Right atrium auricular region (tissue), 2 donors: ENCODE measurements around the gene WWTR1. TPM values are rescaled to one million over a fixed set of nuclear protein-coding genes. Genes with fewer than 3 reads are reported as not detected.
A peak's percentile ranks its signal among the peaks of the same experiment; 100 is the strongest.

Experiments
- DNase-seq: peaks from one replicate; pipeline ENCODE4 v3.0.0-alpha.2; 2019; ENCODE audit warnings: low spot score
- H3K27ac ChIP-seq, 2 donors: fragments of 200-600 bp; sonication (generic); 1 replicate in 1 of 2; 2 replicates in 1 of 2; pipeline ENCODE4 v1.5.1; 2016 to 2019
- H3K27me3 ChIP-seq, 2 donors: fragments of 200-600 bp; sonication (generic); one replicate each; pipeline versions ENCODE4 v1.5.1 to v1.6.0; 2017 to 2019
- H3K36me3 ChIP-seq: fragments of 200-600 bp; sonication (generic); one replicate; pipeline ENCODE4 v1.5.1; 2016
- H3K4me1 ChIP-seq, 2 donors: fragments of 200-600 bp; sonication (generic); one replicate each; pipeline versions ENCODE4 v1.5.1 to v1.6.0; 2017 to 2019
- H3K4me3 ChIP-seq, 2 donors: fragments of 200-600 bp; sonication (generic); 1 replicate in 1 of 2; 2 replicates in 1 of 2; pipeline ENCODE4 v1.5.1; 2017 to 2019; ENCODE audit warnings: mild to moderate bottlenecking in 1 of 2, moderate library complexity in 1 of 2
- H3K9me3 ChIP-seq, 2 donors: fragments of 200-600 bp; sonication (generic); one replicate each; pipeline ENCODE4 v1.5.1; 2019
- CTCF ChIP-seq, 2 donors: fragments of 200-600 bp; sonication (generic); IDR thresholded peaks; one replicate each; pipeline ENCODE4 v1.5.1; 2019; ENCODE audit warnings: antibody characterized with exemption in 2 of 2
- total RNA-seq, 2 donors: library from RNA; depleted of rRNA; stranded (reverse); fragments of >200 nt; gene quantifications; one replicate each; pipeline ENCODE4 v1.1.0, GENCODE V29; 2016

WWTR1 gene
- total RNA-seq, 2 donors from 2014 or later = 53.4 to 73.1 TPM

- no peak for DNase-seq
- peak overlapping the region in 1 of 2 donors; percentile 23 for H3K27ac ChIP-seq
- no peaks in the 10 kb centered on the region for H3K36me3 ChIP-seq
- no peaks in the 10 kb centered on the region for H3K27me3 ChIP-seq
- no peak for TF ChIP-seq CTCF (IDR thresholded peaks at IDR 0.05)
- H3K4me1 ChIP-seq = no peaks in the 10 kb centered on the region
- H3K9me3 ChIP-seq = peaks cover 0 to 6% of the 10 kb centered on the region in 2 donors
- H3K4me3 ChIP-seq = no peak overlapping the region
Observed at GRCh38 chr3:149701977-149702350, 44.1 kb upstream of the WWTR1 start.

GRCh38 chr3:149701206-149701976 lies 43.6 kb upstream of the WWTR1 start:
- Histone ChIP-seq H3K27ac (no peak overlapping the region), H3K9me3 (peaks cover 0 to 6% of the 10 kb centered on the region in 2 donors), H3K27me3 (no peaks in the 10 kb centered on the region), H3K36me3 (no peaks in the 10 kb centered on the region), H3K4me3 (no peak overlapping the region), H3K4me1 (no peaks in the 10 kb centered on the region)
- TF ChIP-seq CTCF (IDR thresholded peaks at IDR 0.05) = no peak
- no peak for DNase-seq

- no peak for DNase-seq
- Histone ChIP-seq H3K4me1 (no peaks in the 10 kb centered on the region), H3K27ac (no peak overlapping the region), H3K9me3 (no peaks in the 10 kb centered on the region), H3K4me3 (no peak overlapping the region), H3K27me3 (no peaks in the 10 kb centered on the region), H3K36me3 (no peaks in the 10 kb centered on the region)
- TF ChIP-seq CTCF (IDR thresholded peaks at IDR 0.05) = no peak
Observed at GRCh38 chr3:149688122-149688757, 30.4 kb upstream of the WWTR1 start.

- no peak for TF ChIP-seq CTCF (IDR thresholded peaks at IDR 0.05)
- Histone ChIP-seq H3K4me3 (no peak overlapping the region), H3K4me1 (no peaks in the 10 kb centered on the region), H3K36me3 (no peaks in the 10 kb centered on the region), H3K9me3 (no peaks in the 10 kb centered on the region), H3K27me3 (no peaks in the 10 kb centered on the region), H3K27ac (no peak overlapping the region)
- no peak for DNase-seq
Observed at GRCh38 chr3:149686996-149687395, 29.2 kb upstream of the WWTR1 start.

GRCh38 chr3:149678351-149678950 lies 20.6 kb upstream of the WWTR1 start:
- Histone ChIP-seq H3K4me3 (no peak overlapping the region), H3K27me3 (no peaks in the 10 kb centered on the region), H3K36me3 (no peaks in the 10 kb centered on the region), H3K27ac (no peak overlapping the region), H3K4me1 (no peaks in the 10 kb centered on the region), H3K9me3 (no peaks in the 10 kb centered on the region)
- no peak for TF ChIP-seq CTCF (IDR thresholded peaks at IDR 0.05)
- no peak for DNase-seq
